LNCAP (cell line): ENCODE data around the gene MYO7B.

Experiments
- TF ChIP-seq, protein P1 (sequence below): fragments of 450-650 bp; IDR thresholded peaks from 2 replicates; pipeline ENCODE4 v1.5.1; 2017; ENCODE audit warnings: mild to moderate bottlenecking

Gene MYO7B

DNA sequence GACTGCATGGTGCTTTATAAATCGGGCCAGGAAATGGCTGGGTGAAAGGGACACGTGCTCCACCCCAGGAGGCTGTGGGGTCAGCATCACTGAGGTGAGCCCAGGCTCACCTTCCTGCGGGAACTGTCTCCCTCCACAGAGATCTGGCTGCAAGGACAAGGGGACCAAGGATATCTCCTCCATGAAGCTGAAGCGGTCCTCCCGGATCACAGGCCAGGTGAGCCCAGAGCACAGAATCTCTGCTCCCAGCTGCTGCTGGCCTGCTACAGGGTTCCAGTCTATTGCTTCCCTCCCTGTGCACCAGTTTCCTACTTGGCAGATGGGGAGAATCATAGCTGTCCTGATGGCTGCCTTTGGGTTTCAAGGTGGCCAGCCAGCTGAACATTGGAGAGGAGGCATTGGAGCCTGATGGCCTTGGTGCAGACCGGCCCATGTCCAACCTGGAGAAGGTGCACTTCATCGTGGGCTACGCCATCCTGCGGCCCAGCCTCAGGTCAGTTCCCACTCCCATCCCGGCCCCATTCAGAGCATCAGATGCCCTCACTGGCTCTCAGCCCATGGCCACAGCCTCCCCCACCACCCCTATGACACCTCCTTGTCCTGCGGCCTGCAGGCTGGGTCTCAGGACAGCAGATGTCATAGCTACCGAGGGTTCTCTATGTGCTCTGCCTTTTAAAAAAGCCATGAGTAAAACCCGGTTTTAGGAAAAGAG, 76.8 kb downstream of the MYO7B start:
- TF ChIP-seq, protein P1, sequence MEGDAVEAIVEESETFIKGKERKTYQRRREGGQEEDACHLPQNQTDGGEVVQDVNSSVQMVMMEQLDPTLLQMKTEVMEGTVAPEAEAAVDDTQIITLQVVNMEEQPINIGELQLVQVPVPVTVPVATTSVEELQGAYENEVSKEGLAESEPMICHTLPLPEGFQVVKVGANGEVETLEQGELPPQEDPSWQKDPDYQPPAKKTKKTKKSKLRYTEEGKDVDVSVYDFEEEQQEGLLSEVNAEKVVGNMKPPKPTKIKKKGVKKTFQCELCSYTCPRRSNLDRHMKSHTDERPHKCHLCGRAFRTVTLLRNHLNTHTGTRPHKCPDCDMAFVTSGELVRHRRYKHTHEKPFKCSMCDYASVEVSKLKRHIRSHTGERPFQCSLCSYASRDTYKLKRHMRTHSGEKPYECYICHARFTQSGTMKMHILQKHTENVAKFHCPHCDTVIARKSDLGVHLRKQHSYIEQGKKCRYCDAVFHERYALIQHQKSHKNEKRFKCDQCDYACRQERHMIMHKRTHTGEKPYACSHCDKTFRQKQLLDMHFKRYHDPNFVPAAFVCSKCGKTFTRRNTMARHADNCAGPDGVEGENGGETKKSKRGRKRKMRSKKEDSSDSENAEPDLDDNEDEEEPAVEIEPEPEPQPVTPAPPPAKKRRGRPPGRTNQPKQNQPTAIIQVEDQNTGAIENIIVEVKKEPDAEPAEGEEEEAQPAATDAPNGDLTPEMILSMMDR = no peak

DNA sequence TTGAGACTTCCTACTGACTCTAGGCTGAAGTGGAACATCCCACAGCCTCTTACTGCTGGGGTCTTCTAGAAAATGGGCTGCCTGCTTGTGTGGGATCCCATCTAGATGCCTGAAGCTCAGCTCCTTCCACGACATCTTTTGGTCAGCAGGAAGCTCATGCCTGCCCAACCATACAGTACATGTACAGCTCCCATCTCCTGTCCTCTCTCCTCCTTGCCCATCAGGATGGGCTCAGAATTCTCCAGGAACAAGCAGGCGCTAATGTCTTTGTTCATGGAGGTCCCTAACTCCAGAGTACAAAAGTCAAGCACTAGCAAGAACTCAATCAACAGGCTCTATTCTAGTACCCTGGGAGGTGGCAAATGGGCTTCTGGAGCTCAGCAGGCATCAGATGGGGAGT, 78.8 kb downstream of the MYO7B start:
- TF ChIP-seq, protein P1 = no peak

DNA sequence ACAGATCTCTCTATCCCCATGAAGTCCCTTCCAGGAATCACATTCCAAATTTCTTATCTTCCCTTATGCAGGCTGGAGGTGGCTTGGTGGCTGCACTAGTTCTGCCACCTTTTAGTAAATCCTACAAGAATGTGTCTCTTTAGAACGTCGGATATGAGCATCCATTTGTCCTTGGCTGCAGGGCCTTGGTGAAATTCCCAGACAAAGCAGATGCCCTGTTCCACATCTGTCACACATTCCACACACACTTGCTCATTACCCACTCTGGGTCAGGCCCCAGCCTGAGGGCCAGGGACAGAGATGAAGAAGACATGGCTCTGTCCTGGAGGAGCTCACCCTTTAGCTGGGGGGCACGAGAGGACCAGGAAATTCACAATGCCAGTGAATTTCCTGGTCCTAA, 79.2 kb downstream of the MYO7B start:
- TF ChIP-seq, protein P1 = no peak

DNA sequence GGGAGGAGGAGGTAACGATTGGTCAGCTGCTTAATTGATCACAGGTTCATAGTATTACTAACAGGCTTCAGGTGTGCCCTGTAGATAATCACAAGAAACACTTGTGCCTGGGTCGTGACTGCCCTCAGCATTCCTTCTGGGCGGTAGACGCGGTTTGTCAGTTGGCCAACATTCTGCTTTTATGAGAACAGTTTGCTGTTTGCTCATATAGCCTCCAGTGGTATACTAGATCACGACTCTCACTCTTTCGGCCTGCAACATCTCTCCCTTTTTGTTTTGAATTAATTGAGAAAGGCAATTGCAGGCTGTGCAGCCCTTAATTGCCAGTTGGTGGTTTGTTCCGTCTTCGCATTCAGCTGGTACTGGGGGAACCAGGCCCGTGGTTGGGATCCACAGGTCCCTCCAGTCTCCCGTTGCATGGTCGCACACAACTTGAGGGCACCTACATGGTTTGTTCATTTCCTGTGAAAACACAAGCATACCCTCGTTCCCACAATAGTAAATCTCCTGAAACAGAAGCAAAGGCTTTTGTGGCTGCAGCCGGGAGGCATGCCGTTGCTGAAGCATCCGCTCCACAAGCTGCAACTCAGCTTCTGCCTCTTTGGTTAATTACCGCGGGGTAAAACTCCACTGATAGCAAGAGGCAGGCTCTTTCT, 80.2 kb downstream of the MYO7B start:
- TF ChIP-seq, protein P1 = no peak

DNA sequence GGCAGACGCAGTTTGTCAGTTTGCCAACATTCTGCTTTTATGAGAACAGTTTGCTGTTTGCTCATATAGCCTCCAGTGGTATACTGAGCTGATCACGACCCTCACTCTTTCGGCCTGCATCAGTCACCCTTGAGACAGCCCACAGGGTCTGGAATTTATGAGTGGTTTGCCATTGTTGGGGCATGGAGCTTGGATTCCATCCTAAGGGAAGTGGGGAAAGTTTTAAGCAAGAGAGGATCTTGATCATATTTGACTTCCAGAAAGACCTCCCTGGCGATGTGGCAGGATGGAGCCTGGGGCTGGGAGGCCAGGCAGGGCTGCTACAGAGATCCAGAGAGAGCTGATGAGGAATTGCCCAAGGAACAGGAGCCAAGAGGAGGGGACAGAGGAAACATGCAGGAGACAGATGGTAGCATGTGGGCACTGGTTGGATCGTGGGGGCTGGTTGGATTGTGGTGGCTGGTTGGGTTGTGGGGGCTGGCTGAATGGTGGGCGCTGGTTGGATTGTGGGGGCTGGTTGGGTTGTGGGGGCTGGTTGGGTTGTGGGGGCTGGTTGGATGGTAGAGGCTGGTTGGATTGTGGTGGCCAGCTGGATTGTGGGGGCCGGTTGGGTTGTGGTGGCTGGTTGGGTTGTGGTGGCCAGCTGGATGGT, 83.2 kb downstream of the MYO7B start:
- TF ChIP-seq, protein P1 = no peak

DNA sequence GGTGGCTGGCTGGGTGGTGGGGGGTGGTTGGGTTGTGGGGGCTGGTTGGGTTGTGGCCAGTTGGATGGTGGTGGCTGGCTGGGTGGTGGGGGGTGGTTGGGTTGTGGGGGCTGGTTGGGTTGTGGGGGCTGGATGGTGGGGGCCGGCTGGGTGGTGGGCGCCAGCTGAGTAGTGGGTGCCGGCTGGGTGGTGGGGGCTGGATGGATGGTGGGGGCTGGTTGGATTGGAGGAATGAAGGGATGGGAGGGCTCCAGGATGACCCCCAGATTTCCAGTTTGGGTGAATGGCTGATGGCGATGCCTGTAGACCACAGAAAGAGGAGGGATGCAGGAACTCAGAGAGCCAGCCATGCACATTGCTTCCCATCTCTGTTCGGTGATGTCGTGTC, 83.7 kb downstream of the MYO7B start:
- TF ChIP-seq, protein P1 = no peak

DNA sequence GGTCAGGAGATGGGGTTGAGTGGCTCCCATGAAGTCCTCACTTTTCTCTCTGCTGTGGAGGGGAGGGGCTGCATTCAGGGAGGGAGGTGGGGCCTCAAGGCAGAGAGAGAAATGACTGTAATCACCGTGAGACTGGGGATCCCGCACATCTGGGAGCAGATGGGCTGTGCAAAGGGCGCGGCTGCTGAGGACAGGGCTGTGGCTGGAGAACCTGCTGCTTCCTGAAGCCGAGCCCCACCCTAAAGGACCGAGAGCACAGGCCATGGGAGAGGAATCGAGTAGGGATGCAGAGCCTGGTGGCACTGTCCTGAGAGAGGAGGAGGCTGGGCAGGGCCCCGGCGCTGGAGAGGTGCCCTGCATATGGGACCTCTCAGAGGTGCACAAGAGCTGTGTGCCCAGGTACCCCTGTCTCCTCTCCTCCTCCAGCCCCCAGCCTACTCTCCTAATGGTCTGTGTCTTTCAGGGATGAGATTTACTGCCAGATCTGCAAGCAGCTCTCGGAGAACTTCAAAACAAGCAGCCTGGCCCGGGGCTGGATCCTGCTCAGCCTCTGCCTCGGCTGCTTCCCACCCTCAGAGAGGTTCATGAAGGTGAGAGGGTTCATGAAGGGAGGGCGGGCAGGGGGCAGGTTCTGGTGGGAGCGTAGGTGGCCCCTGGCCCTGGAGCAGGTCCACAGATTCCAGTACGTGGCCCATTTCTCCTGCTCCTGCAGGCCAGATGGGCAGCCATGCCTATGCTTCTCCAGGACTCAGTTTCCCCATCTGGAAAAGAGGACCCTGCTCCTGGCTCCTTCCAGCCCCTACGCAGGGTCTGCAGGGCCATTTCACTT, 84.6 kb downstream of the MYO7B start:
- TF ChIP-seq, protein P1 = no peak
